Type B pancreatic cell (in vitro differentiated cells): ENCODE measurements around the gene GTSE1. TPM values are rescaled to one million over a fixed set of nuclear protein-coding genes. Genes with fewer than 3 reads are reported as not detected.

Experiments used
- DNase-seq: peaks from one replicate; pipeline ENCODE4 v3.0.0; 2021; ENCODE audit warnings: mixed read lengths; ENCODE audit not compliant: unreplicated experiment; ENCODE audit errors: extremely low spot score
- H3K27ac Mint-ChIP-seq: 2 replicates; pipeline ENCODE4 v1.8.0; 2021; ENCODE audit warnings: mild to moderate bottlenecking, mixed read lengths
- H3K27me3 Mint-ChIP-seq: 2 replicates; pipeline ENCODE4 v1.8.0; 2021; ENCODE audit warnings: mixed read lengths
- H3K36me3 Mint-ChIP-seq: 2 replicates; pipeline ENCODE4 v1.8.0; 2021; ENCODE audit warnings: mixed read lengths
- H3K4me1 Mint-ChIP-seq: one replicate; pipeline ENCODE4 v1.8.0; 2021; ENCODE audit warnings: mixed read lengths; ENCODE audit not compliant: unreplicated experiment
- H3K4me3 Mint-ChIP-seq: 2 replicates; pipeline ENCODE4 v1.8.0; 2021; ENCODE audit warnings: mild to moderate bottlenecking, mixed read lengths
- H3K9me3 Mint-ChIP-seq: 2 replicates; pipeline ENCODE4 v1.8.0; 2021; ENCODE audit warnings: mixed read lengths
- CTCF ChIP-seq: fragments of 200-600 bp; sonication (generic); conservative IDR thresholded peaks from 2 replicates; pipeline ENCODE4 v1.5.0; 2021; ENCODE audit warnings: antibody characterized with exemption, mild to moderate bottlenecking
- total RNA-seq: library from RNA; stranded (reverse); gene quantifications from 2 replicates; pipeline ENCODE4 v1.2.1, GENCODE V29; 2021; ENCODE audit warnings: low replicate concordance

Gene GTSE1
- total RNA-seq, 1 donor from 2014 or later: 39.6 TPM

- peak overlapping the region; percentile 43 for H3K27ac Mint-ChIP-seq
- peaks cover 5% of the 10 kb centered on the region for H3K9me3 Mint-ChIP-seq
- H3K27me3 Mint-ChIP-seq: no peaks in the 10 kb centered on the region
- H3K4me3 Mint-ChIP-seq: no peak overlapping the region
- H3K36me3 Mint-ChIP-seq: peaks cover 6% of the 10 kb centered on the region
- DNase-seq: no peak
- no peak for TF ChIP-seq CTCF
- peaks cover 13% of the 10 kb centered on the region for H3K4me1 Mint-ChIP-seq
Observed at GRCh38 chr22:46373159-46373558, 76.5 kb downstream of the GTSE1 start.

- Mint-ChIP-seq H3K4me3 (peak overlapping the region; percentile 28), H3K27me3 (no peaks in the 10 kb centered on the region), H3K4me1 (peaks cover 18% of the 10 kb centered on the region), H3K27ac (no peak overlapping the region), H3K36me3 (peaks cover 6% of the 10 kb centered on the region), H3K9me3 (peaks cover 5% of the 10 kb centered on the region)
- TF ChIP-seq CTCF: no peak
- DNase-seq: no peak
Observed at GRCh38 chr22:46373921-46374662, 77.4 kb downstream of the GTSE1 start.

GRCh38 chr22:46374663-46375474 is 78.2 kb downstream of the GTSE1 start:
- TF ChIP-seq CTCF: no peak
- no peak overlapping the region for H3K4me3 Mint-ChIP-seq
- peaks cover 25% of the 10 kb centered on the region for H3K4me1 Mint-ChIP-seq
- H3K27me3 Mint-ChIP-seq: peaks cover 2% of the 10 kb centered on the region
- DNase-seq: no peak
- H3K27ac Mint-ChIP-seq: peak overlapping the region; percentile 0
- peaks cover 6% of the 10 kb centered on the region for H3K36me3 Mint-ChIP-seq
- H3K9me3 Mint-ChIP-seq: peaks cover 5% of the 10 kb centered on the region

- peak overlapping the region; percentile 0 for H3K27ac Mint-ChIP-seq
- H3K27me3 Mint-ChIP-seq: peaks cover 4% of the 10 kb centered on the region
- peaks cover 6% of the 10 kb centered on the region for H3K36me3 Mint-ChIP-seq
- H3K4me1 Mint-ChIP-seq: peaks cover 33% of the 10 kb centered on the region
- no peak for DNase-seq
- H3K9me3 Mint-ChIP-seq: peaks cover 5% of the 10 kb centered on the region
- no peak for TF ChIP-seq CTCF
- H3K4me3 Mint-ChIP-seq: no peak overlapping the region
Observed at GRCh38 chr22:46376111-46376510, 79.4 kb downstream of the GTSE1 start.

- Mint-ChIP-seq H3K27me3 (peaks cover 4% of the 10 kb centered on the region), H3K4me1 (peaks cover 35% of the 10 kb centered on the region), H3K36me3 (peaks cover 6% of the 10 kb centered on the region), H3K27ac (peak overlapping the region; percentile 85), H3K4me3 (peak overlapping the region; percentile 14), H3K9me3 (peaks cover 5% of the 10 kb centered on the region)
- no peak for DNase-seq
- TF ChIP-seq CTCF: no peak
Observed at GRCh38 chr22:46376908-46377524, 80.3 kb downstream of the GTSE1 start.
